GM12892 (cell line): Measurements from ENCODE around the gene ADD1.

ENCODE experiments used
- POLR2A ChIP-seq: IDR thresholded peaks from 2 replicates; pipeline ENCODE4 v1.6.1; 2011; ENCODE audit warnings: low read depth, low read length, control low read depth
- POLR2AphosphoS5 ChIP-seq: IDR thresholded peaks from 2 replicates; pipeline ENCODE4 v1.6.1; 2011; ENCODE audit warnings: low read depth, low read length, control low read depth

DNA sequence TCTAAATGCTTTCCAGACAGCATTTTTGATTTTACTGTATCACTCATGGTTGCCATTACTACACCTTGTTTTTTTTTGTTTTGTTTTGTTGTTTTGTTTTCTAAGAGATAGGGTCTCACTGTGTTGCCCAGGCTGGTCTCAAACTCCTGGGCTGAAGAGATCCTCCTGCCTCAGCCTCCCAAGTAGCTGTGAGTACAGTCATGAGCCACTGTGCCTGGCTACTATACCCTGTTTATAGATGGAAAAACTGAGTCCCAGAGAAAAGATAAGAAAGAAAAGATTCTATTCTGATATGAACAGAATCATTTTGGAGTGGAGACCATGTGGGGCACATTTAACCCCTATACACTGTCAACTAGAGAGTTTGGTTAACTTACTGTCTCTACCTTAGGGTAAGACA is 20.0 kb downstream of the ADD1 start:
- TF ChIP-seq POLR2AphosphoS5 (no peak), POLR2A (no peak)
